ENCODE measurements around the gene RAD9A.

DNA sequence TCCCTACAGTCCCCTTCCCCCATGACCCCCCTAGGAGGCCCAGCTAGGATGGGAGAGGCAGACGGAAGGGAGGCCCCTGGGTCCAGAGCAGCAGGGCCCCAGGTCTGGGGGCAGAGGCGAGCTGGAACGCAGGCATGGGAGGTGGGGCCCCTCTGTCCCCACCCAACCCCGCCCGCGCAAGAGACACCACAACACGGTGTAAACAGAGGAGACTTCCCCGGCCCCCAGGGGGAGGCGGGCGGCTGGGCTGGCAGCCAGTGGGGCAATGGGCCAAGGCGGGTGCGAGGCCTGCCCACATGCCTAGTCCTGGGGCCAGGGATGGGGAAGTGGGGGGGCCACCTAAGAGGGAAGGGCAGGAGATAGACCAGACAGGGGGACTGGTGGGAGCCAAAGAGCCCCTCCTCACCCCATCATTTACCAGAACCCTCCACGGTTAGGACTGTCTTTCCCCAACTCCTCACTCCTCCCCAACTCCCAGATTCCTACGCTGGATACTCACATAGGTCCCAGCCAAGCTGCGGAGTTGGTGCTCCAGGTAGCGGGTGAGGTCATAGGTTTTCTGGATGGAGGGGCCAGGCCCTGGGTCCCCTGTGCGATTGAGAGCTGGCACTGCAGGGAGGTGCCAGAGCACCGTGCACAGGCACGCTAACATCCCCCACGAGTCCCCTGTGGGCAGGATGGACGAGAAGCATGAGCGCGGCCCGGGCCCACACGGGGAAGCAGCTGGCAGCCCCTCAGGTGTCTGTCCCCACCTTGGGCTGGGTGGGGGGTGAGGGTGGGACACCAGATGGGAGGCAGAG is 24.6 kb upstream of the RAD9A start:
- TF ChIP-seq, protein P1, sequence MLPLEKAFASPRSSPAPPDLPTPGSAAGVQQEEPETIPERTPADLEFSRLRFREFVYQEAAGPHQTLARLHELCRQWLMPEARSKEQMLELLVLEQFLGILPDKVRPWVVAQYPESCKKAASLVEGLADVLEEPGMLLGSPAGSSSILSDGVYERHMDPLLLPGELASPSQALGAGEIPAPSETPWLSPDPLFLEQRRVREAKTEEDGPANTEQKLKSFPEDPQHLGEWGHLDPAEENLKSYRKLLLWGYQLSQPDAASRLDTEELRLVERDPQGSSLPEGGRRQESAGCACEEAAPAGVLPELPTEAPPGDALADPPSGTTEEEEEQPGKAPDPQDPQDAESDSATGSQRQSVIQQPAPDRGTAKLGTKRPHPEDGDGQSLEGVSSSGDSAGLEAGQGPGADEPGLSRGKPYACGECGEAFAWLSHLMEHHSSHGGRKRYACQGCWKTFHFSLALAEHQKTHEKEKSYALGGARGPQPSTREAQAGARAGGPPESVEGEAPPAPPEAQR (tag by site-specific recombination; IDR thresholded peaks at IDR 0.05), result no peak
- TF ChIP-seq ZNF324 (tag by site-specific recombination; IDR thresholded peaks at IDR 0.05), result no peak
- TF ChIP-seq ZNF747 (tag by site-specific recombination; IDR thresholded peaks at IDR 0.05), result no peak
- no peak for TF ChIP-seq MEIS1 (CRISPR knock-in tag; IDR thresholded peaks at IDR 0.05; ENCODE audit: borderline replicate concordance)
- TF ChIP-seq ZNF274 (IDR thresholded peaks at IDR 0.05; ENCODE audit: low read length), result no peak
- no peak for TF ChIP-seq ZNF274 (tag by site-specific recombination; IDR thresholded peaks at IDR 0.05; ENCODE audit: borderline replicate concordance)

Data from HEK293 (cell line).